ENCODE results near the gene CORO1C.

DNA sequence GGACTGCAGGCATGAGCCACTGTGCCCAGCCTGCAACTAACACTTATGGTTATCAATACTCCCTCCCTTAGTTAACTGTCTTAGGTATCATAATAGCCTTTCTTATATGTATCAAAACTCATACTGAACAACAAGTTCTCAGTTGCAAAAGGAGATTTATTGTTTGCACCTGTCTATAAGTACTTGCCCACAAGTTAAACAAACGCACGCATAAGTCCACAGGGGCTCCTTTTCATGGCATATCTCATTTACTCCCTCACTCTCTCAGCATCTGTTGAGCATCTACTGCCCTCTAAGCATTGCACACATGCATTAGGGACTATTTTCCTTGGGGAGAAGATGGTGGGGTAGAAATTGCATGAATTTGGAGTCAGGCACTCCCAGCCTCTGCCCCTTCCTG is 46.7 kb upstream of the CORO1C start:
- TF ChIP-seq, protein P1, sequence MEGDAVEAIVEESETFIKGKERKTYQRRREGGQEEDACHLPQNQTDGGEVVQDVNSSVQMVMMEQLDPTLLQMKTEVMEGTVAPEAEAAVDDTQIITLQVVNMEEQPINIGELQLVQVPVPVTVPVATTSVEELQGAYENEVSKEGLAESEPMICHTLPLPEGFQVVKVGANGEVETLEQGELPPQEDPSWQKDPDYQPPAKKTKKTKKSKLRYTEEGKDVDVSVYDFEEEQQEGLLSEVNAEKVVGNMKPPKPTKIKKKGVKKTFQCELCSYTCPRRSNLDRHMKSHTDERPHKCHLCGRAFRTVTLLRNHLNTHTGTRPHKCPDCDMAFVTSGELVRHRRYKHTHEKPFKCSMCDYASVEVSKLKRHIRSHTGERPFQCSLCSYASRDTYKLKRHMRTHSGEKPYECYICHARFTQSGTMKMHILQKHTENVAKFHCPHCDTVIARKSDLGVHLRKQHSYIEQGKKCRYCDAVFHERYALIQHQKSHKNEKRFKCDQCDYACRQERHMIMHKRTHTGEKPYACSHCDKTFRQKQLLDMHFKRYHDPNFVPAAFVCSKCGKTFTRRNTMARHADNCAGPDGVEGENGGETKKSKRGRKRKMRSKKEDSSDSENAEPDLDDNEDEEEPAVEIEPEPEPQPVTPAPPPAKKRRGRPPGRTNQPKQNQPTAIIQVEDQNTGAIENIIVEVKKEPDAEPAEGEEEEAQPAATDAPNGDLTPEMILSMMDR (IDR thresholded peaks at IDR 0.05): no peak
- TF ChIP-seq POLR2A (IDR thresholded peaks at IDR 0.05; ENCODE audit: low read depth): no peak
